GM12873 (cell line): Measurements from ENCODE around the gene RBMS2.

Experiments used
- TF ChIP-seq, protein P1 (sequence below): IDR thresholded peaks from 2 replicates; pipeline ENCODE4 v1.5.1; 2012; ENCODE audit warnings: low read depth, mild to moderate bottlenecking, moderate library complexity, low read length, control low read depth; ENCODE audit not compliant: insufficient read depth; ENCODE audit errors: missing control alignments

Gene RBMS2

DNA sequence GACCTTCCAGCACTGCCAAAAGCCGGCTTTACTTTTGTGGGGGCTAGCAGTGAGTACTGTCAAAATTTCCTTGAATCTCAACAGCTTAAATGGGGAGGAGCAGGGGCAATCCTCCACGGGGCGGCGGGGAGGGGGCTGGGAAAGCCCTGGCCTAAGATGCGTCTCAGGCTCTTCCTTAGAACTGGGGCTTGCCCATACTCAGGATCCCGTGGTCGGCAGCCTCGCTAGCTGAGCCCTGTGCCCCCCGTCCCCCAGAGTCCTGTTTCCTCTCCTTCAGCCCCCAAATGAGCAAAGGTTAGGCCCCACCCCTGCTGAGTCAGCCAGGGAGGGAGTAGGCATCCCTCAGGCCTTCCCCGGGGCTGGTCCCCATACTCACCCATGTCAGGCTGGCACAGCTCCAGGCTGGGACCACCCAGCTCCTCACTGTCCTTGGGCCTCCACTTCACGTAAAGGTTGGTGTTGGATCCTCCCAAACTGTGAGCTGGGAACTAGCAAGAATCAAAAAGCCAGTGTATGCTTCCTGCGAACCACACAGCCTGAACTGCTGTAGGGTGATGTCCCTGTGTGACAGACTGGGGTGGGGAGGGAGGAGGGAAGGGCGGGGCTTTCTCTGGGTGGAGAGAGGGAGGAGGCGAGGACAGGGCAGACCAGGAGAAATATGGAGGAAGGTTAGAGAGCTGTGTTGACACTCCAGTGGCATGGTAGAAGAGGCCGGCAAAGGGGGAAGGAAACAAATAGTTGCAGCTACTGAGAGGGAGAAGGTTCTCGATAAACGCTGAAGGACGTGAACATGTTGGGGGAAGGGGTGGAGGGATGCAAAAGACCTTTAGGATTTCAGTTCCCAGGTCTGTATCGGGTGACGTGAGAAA, 114.4 kb downstream of the RBMS2 start:
- TF ChIP-seq, protein P1, sequence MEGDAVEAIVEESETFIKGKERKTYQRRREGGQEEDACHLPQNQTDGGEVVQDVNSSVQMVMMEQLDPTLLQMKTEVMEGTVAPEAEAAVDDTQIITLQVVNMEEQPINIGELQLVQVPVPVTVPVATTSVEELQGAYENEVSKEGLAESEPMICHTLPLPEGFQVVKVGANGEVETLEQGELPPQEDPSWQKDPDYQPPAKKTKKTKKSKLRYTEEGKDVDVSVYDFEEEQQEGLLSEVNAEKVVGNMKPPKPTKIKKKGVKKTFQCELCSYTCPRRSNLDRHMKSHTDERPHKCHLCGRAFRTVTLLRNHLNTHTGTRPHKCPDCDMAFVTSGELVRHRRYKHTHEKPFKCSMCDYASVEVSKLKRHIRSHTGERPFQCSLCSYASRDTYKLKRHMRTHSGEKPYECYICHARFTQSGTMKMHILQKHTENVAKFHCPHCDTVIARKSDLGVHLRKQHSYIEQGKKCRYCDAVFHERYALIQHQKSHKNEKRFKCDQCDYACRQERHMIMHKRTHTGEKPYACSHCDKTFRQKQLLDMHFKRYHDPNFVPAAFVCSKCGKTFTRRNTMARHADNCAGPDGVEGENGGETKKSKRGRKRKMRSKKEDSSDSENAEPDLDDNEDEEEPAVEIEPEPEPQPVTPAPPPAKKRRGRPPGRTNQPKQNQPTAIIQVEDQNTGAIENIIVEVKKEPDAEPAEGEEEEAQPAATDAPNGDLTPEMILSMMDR = no peak

DNA sequence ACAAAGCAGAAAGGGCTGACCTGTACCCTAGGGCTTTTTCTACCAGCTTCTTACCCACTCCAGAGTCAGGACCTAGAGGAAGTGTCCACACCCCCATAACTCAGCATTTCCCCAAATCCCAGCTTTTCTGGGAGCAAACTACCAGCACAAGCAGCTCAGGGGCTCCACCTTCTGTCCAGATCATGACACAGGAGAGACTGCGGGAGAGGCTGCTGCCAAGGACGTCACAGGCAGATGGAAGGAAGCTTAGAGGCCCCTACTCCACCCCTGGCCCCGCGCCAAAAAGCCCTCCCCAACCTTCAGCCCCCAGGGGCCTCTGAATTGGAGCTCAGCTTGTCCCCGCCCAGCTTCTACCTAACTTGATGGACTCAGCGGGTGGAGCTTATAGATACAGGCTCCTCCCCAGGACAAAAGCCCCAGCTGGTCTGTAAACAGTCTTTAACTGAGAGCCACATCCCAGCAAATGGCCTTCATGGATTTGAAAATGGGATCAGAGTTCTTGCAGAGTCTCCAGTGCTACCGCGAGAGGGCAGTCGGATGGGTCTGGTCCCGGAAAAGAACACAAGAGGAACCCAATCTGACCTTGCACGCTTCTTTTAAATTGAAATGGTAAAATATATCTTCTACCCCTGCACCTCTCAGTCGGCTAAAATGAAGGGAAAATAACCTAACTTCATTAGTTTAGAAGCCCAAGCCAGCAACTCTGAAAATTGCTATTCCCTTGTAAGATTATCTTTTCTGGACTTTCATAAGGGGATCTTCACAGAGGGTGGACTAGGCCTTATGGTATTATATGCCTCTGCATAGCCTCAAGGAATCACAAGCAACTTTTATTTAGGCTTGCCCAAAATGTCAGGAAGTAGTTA, 115.3 kb downstream of the RBMS2 start:
- TF ChIP-seq, protein P1 = peak; percentile 84

DNA sequence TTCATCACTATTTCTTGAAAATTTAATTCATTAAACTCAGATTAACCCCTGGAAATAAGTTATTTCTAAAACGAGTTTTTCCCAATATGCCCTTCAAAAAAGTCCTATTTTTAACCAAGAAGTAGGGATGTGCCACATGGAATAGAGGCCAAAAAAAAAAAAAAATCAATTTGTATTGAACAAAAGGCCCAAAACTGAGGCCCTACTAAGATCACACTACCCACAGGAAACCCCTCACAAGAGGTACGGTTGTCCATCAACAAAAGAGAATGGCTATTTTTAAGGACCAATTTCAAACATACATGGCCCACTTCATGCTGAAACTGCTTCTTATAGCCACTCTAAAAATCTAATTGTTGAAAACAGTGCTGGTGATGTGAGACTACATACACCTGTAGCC, 116.0 kb downstream of the RBMS2 start:
- TF ChIP-seq, protein P1 = no peak

DNA sequence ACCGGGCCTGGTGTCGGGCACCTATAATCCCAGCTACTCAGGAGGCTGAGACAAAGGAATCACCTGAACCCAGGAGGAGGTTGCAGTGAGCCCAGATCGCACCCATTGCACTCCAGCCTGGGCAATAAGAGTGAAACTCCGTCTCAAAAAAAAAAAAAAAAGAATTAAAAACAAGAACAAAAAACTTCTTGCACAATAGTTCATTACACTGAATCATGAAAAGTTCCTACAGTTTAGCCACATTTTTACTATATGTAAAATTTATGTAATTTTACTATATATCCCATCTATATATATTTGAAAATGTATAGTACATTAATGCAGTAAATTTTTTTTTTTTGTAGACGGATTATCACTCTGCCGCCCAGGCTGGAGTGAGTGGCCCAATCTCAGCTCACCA, 119.6 kb downstream of the RBMS2 start:
- TF ChIP-seq, protein P1 = no peak

DNA sequence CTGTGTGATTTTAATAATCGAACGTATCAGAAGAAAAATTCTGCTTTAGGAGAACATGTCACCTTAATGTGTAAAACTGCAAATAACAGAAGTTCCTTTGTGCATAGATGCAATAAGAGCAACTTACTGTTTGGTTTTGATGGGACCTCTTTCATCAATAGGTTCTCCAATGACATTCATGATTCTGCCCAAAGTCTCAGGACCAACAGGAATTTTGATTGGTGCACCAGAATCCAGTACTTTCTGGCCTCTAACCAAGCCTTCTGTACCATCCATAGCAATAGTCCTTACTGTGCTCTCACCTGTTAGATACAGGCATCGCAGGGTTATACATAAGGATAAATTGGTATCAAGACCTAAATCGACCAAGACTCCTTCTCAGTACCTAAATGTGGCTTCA, 123.0 kb downstream of the RBMS2 start:
- TF ChIP-seq, protein P1 = no peak

DNA sequence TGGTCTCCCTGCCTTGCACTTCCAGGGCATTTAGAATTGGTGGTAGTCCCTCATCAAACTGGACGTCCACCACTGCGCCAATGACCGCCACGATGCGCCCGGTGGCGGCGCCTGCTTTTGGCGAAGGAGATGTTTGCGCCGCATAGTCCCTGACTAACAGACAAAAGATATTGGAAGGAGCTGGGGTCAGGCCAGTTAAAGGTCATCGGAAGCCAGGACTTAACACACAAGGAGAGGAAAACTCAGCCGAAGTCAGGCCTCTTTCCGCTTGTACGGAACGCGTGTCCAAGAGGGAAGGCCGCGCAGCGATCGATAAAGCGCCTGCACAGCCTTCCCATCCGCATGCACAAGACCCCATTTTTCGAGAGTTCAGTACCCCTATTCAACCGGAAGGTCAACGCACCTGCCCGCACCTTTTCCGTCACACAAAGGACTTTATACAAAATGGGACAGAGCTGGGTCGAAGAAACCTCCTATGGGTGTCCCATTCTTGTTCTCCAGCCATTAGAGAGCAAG, 123.6 kb downstream of the RBMS2 start:
- TF ChIP-seq, protein P1 = no peak
